Loucy (cell line): ENCODE results near the gene SPATA32.

Source experiments
- H2AFZ ChIP-seq: fragments of 200-600 bp; sonication (generic); 2 replicates; pipeline ENCODE4 v1.6.0; 2016; ENCODE audit warnings: antibody characterized with exemption, mild to moderate bottlenecking, low read length, moderate library complexity
- H3F3A ChIP-seq: fragments of 200-600 bp; 2 replicates; pipeline ENCODE4 v1.6.0; 2016; ENCODE audit warnings: antibody characterized with exemption, low read depth, mild to moderate bottlenecking
- H3K27me3 ChIP-seq: fragments of 200-600 bp; sonication (generic); 2 replicates; pipeline ENCODE4 v1.6.1; 2014; ENCODE audit warnings: low read length, mild to moderate bottlenecking; ENCODE audit not compliant: insufficient read depth, poor library complexity, severe bottlenecking
- H3K36me3 ChIP-seq: fragments of 200-600 bp; sonication (generic); 2 replicates; pipeline ENCODE4 v1.6.1; 2016; ENCODE audit warnings: low read length; ENCODE audit not compliant: insufficient read depth
- H3K4me1 ChIP-seq: fragments of 200-600 bp; sonication (generic); 2 replicates; pipeline ENCODE4 v1.5.1; 2014; ENCODE audit warnings: low read length, mild to moderate bottlenecking; ENCODE audit not compliant: insufficient read depth, poor library complexity, severe bottlenecking
- H3K4me2 ChIP-seq: fragments of 200-600 bp; sonication (generic); 2 replicates; pipeline ENCODE4 v1.6.0; 2014; ENCODE audit warnings: antibody characterized with exemption, low read length, low read depth, mild to moderate bottlenecking; ENCODE audit not compliant: poor library complexity, severe bottlenecking
- H3K4me3 ChIP-seq: fragments of 200-600 bp; sonication (generic); 2 replicates; pipeline ENCODE4 v1.5.1; 2014; ENCODE audit warnings: low read length, mild to moderate bottlenecking, mixed read lengths; ENCODE audit not compliant: poor library complexity, severe bottlenecking
- H3K79me2 ChIP-seq: fragments of 200-600 bp; sonication (generic); 2 replicates; pipeline ENCODE4 v1.6.1; 2014; ENCODE audit warnings: low read length; ENCODE audit not compliant: insufficient read depth
- H3K9ac ChIP-seq: fragments of 200-600 bp; sonication (generic); 2 replicates; pipeline ENCODE4 v1.6.0; 2014; ENCODE audit warnings: mild to moderate bottlenecking, low read depth, low read length, moderate library complexity; ENCODE audit not compliant: poor library complexity, severe bottlenecking
- H3K9me2 ChIP-seq: fragments of 200-600 bp; sonication (generic); replicated peaks from 2 replicates; pipeline ENCODE4 v1.6.1; 2016; ENCODE audit warnings: low read depth, low read length, mixed read lengths
- H3K9me3 ChIP-seq: fragments of 200-600 bp; sonication (generic); 2 replicates; pipeline ENCODE4 v1.6.1; 2014; ENCODE audit warnings: mild to moderate bottlenecking, antibody characterized with exemption, low read length, low read depth; ENCODE audit not compliant: insufficient read depth
- H4K20me1 ChIP-seq: fragments of 200-600 bp; sonication (generic); 2 replicates; pipeline ENCODE4 v1.6.0; 2014; ENCODE audit warnings: antibody characterized with exemption, low read length, mild to moderate bottlenecking; ENCODE audit not compliant: insufficient read depth, poor library complexity, severe bottlenecking
- EZH2phosphoT487 ChIP-seq: fragments of 200-600 bp; IDR thresholded peaks from 2 replicates; pipeline ENCODE4 v1.6.1; 2018; ENCODE audit warnings: antibody characterized with exemption, mild to moderate bottlenecking, moderate library complexity, borderline replicate concordance
- TF ChIP-seq, protein P1 (sequence below): fragments of 200-600 bp; sonication (generic); conservative IDR thresholded peaks from 2 replicates; pipeline ENCODE4 v1.5.1; 2014; ENCODE audit warnings: mild to moderate bottlenecking, antibody characterized with exemption, low read length

SPATA32 gene

GRCh38 chr17:45283711-45284110, 21.8 kb upstream of the SPATA32 start:
- no peak overlapping the region for H2AFZ ChIP-seq
- no peaks in the 10 kb centered on the region for H3K27me3 ChIP-seq
- H3K36me3 ChIP-seq: peaks cover 20% of the 10 kb centered on the region; the same call in 1 of the 2 replicates
- H3K4me2 ChIP-seq: no peak overlapping the region
- H3K4me3 ChIP-seq: no peak overlapping the region
- TF ChIP-seq, protein P1, sequence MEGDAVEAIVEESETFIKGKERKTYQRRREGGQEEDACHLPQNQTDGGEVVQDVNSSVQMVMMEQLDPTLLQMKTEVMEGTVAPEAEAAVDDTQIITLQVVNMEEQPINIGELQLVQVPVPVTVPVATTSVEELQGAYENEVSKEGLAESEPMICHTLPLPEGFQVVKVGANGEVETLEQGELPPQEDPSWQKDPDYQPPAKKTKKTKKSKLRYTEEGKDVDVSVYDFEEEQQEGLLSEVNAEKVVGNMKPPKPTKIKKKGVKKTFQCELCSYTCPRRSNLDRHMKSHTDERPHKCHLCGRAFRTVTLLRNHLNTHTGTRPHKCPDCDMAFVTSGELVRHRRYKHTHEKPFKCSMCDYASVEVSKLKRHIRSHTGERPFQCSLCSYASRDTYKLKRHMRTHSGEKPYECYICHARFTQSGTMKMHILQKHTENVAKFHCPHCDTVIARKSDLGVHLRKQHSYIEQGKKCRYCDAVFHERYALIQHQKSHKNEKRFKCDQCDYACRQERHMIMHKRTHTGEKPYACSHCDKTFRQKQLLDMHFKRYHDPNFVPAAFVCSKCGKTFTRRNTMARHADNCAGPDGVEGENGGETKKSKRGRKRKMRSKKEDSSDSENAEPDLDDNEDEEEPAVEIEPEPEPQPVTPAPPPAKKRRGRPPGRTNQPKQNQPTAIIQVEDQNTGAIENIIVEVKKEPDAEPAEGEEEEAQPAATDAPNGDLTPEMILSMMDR: no peak
- TF ChIP-seq EZH2phosphoT487: no peak
- no peaks in the 10 kb centered on the region for H3K9me3 ChIP-seq
- no peaks in the 10 kb centered on the region for H3K9me2 ChIP-seq
- H3K79me2 ChIP-seq: no peaks in the 10 kb centered on the region
- no peaks in the 10 kb centered on the region for H3K4me1 ChIP-seq
- no peaks in the 10 kb centered on the region for H3F3A ChIP-seq
- H3K9ac ChIP-seq: peak overlapping the region; percentile 54
- H4K20me1 ChIP-seq: no peaks in the 10 kb centered on the region

DNA sequence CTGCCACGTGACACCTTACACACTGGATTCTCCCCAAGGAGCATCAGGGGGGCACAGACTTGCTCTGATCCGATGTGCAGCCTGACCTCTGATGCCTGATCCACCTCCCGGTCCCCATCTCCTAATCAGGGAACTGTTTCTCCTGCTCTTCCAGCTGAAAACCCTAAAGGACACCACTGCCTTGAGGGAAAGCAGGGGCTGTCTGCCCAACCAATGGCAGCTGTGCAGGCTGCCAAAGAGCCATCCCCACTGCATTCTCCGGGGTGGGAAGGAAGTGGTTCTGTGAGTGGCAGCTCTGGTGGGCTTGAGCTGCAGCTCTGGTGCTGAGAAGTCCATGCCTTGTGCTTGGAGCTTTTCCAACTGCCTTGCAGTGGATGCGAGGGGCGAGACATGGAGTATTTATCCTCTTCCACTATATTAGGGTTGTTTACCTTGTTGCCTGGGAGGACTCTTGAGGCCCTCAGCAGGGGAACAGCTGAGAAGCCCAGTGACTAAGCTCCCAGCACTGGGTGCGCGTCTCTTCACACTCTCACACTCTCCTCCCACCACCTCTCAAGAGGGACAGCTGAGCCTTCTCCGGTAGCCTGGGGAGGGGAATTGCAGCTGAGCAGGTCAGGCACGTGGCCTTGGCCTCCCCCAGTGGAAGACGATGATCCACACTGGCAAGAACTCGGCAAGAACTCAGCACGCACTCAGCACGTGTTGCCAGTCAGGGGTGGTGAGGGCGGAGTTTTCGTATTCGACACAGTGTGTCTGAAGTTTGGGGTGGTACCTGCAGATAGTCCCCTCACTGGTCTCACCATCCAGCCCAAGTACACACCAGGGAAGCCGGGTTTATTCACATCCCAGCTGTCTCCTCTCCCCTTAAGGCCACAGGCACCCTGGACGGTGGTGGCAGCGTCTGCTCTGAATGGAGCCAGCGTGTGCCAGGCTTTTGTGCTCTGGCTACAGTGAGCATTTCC, 21.1 kb upstream of the SPATA32 start:
- Histone ChIP-seq H3F3A (no peaks in the 10 kb centered on the region), H3K9me3 (no peaks in the 10 kb centered on the region), H3K36me3 (peaks cover 17% of the 10 kb centered on the region; the same call in 1 of the 2 replicates), H4K20me1 (no peaks in the 10 kb centered on the region), H3K4me1 (no peaks in the 10 kb centered on the region), H3K4me3 (no peak overlapping the region), H3K9me2 (no peaks in the 10 kb centered on the region), H3K79me2 (no peaks in the 10 kb centered on the region), H3K27me3 (no peaks in the 10 kb centered on the region), H3K9ac (peak overlapping the region; percentile 54), H2AFZ (no peak overlapping the region), H3K4me2 (no peak overlapping the region)
- TF ChIP-seq EZH2phosphoT487: no peak
- TF ChIP-seq, protein P1: no peak

DNA sequence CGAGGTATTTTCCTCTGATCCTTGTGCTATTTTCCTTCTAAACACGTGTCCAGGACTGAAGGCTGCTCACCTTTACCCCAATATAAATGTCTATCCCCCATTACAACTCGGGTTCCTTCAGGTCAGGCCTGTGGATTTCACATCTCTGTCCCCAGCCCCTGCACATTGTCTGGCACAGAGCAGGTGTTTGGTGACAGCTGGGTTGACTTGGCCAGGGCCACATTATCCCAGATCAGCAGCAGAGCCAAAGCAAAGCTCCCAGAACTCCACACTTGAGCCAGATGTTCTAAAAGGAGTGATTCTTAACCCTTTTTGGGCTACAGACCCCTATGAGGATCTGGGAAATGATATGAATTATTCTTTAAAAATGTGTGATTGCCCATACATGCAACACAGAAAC, 18.0 kb upstream of the SPATA32 start:
- no peaks in the 10 kb centered on the region for H3K27me3 ChIP-seq
- H3K9ac ChIP-seq: no peak overlapping the region
- H4K20me1 ChIP-seq: no peaks in the 10 kb centered on the region
- H3K9me2 ChIP-seq: no peaks in the 10 kb centered on the region
- no peaks in the 10 kb centered on the region for H3K9me3 ChIP-seq
- H3K36me3 ChIP-seq: peaks cover 10% of the 10 kb centered on the region; the same call in 1 of the 2 replicates
- TF ChIP-seq, protein P1: no peak
- no peak for TF ChIP-seq EZH2phosphoT487
- H3K4me3 ChIP-seq: no peak overlapping the region
- no peaks in the 10 kb centered on the region for H3K79me2 ChIP-seq
- no peaks in the 10 kb centered on the region for H3F3A ChIP-seq
- H2AFZ ChIP-seq: no peak overlapping the region
- H3K4me2 ChIP-seq: no peak overlapping the region
- H3K4me1 ChIP-seq: no peaks in the 10 kb centered on the region
